Kidney capillary endothelial cell (primary cell): ENCODE data around the gene RBM19.

Experiments used
- DNase-seq: peaks from one replicate; pipeline ENCODE4 v3.0.0-alpha.2; 2018; ENCODE audit warnings: low spot score

The RBM19 gene

DNA sequence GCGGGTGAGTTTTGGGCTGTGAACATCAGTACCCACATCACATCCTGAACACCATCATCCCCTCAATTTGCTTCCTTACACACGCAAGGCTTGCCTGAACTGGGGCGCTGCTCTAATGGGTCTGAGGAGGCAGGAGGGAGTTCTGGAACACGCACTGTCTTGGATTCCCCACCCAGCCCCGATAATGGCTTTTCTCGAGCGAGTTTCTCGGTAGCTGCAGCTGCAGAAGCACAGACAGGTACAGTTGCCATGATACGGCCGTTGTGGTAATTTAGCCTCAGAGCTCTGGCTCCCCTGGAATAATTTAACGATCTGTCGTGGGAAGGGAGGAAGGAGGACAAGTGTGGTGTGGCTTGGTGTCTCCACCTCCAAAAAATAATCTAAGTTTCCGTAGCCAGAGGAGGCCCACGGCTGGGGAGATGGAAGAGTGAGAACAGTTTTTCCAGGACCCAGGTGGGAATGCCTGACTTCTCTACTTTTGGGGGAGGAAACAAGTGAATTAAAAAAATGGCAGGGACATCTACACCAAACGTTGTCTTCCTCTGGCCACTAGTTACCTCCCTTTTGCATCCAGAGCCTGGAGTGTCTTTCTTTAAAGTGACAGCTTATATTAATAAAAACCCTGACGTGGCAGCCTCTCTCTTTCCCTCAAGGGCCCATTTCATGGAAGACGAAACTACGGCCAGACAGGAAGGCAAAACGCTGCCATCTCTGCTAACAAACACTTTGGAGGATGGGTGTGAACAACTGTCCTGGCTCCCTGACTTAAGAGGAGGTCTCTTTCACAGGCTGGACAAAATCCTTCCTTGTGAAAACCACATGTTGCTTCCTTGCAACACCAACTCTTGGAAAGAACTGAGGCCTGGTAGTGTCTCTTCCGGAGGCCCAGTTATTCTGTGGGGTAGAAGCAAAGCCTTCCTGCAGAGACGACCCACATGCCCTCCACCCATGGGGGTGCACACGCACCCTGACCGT lies 84.8 kb downstream of the RBM19 start:
- DNase-seq = no peak

DNA sequence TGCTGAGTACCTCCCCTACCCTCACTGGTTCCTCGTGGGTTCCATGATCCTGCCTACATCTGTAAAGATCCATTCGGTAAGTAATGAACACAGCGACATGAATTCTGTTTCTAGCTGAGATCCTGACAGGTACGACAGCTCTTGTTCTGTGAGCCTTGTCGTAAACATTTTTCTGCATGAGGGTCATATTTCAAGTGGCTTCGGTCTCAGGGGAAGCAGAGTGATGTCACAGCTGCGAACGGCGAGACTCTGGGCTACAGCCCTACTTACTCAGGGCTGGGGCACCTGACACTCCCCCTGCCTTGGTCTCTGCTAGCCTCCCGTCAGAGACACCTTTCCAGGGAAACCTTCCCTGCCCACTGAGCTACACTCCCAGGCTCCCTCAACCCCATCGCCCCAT lies 85.8 kb downstream of the RBM19 start:
- DNase-seq = no peak

DNA sequence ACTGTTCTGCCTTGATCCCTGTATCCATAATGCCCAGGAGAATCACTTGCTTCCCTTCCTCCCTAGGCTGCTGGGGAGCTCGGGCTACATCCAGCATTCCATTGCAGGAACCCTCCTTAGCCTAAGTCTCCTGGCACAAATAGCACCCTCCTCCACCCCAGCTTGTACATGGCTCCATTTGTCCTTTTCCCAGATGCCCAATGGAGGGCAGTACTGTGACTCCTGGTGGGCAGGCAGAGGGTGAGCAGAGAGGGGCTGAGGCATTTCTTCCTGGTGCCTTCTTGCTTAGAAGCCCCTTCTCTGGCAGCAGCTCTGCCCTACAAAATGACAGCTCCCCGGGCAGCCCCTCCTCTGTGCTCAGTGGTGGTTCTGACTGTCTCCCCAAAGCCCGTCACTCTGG lies 86.5 kb downstream of the RBM19 start:
- DNase-seq = no peak

DNA sequence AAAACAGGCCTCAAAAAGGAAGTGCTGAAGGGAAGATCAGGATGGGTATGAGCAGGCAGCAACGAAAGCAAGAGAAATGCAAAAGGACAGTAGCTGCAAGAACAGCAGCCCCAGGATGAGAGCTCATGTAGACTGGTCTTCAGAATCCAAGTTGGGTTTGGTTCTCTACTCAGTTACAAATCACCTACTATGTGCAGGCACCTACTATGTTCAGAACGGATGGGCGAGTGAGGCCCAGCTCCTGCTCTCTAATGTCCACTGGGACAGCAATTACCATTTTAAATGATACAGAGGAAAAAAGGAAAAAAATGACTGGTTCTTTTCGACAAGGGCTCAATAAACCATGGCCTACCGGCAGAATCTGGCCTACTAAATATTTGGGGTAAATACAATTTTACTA lies 88.5 kb downstream of the RBM19 start:
- DNase-seq = no peak

DNA sequence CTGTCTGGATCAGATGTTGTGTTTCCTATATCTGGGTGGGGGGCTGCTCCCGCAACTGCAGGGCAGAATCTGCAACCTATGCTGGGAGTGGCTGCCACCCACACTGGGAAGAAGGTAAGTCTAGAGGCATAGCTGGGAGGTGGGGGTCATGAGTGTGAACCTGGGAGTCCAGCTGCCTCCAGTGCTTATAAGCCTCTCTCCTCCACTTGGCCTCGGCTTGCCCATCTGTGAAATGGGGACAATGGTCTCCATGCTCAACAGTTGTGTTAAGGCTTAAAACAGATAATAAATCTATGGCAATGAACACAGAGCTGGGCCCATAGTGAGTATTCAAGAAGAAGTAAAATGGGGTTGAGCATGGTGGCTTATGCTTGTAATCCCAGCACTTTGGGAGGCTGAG lies 90.0 kb downstream of the RBM19 start:
- no peak for DNase-seq

DNA sequence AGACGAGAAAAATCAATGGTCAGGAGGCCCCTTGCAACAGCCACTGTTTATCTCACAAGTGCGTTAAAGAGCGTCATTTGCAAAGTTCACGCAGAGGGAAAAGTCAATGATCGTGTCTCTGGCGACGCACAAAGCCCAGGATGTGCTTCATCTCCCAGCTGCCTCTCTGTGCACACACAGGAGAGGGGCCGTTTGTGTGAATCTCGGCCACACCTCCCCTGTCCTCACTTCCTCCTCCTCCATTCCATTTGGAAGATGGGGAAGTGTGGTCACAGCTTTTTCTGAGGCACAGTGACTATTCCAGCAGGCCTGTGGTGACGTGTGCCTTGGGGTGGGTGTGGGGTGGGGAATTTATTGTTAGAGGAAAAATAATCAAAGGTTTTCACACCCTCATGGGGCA lies 90.4 kb downstream of the RBM19 start:
- no peak for DNase-seq

DNA sequence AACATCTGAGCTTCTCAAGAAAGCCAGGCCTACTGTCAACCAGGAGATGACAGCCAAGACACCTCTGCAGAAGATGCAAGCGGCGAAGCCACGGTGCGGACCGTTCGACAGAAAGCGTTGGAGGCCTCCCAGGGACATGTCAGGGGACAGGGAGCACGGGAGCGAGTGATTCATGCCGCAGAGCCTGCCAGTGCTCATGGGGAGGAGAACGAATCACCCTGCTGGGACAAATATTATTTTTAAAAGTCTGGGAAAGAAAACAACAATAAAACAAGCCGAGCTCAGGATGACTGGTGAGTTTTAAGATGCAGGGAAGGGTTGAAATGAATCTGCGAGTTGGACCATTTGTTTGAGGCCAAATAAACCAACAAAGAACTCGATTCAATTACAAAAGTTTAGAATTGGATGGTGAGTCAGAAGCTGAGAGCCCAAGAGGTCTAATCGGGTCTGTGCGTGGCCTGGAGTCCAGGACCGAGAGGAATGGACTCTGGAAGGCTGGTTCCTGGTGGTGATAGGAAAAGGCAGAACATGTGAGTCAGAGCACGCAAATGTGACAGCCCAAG lies 91.0 kb downstream of the RBM19 start:
- no peak for DNase-seq

DNA sequence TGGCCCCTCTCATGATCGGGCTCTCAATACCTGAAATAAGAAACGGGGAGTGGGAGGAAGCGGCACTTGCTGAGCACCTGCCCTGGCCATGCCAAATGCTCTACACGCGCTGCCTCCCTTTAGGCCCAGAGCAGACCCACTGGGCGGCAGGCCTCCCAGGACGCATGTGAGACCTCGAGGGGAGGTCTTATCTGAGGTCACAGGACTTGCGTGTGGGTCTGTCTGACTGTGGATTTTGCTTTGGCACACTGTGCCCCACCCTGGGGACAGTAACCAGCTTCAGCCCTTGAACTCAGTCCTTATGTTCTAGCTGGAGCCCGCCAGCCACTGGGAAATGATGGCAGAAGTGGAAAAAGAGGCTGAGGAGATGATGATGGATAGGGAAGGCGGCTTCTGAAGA lies 91.8 kb downstream of the RBM19 start:
- DNase-seq = no peak

DNA sequence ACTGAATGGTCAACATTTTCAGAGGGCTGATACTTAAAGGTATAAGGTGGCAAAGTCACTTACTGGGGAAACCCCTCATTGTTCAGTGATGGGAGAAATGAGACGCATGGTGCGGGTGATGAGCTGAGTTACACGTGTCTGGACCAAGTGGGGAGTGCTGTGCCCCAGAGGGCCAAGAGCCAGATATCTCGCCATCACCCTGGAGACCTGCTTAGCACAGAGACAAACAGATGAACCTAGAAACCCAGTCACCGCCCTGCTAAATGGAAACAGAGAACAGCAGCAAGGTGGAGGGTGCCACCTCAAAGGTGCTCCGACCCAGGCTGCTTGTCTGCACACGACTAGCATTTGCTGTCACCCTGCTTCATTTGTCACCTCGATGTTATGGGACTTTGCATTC lies 92.4 kb downstream of the RBM19 start:
- no peak for DNase-seq

DNA sequence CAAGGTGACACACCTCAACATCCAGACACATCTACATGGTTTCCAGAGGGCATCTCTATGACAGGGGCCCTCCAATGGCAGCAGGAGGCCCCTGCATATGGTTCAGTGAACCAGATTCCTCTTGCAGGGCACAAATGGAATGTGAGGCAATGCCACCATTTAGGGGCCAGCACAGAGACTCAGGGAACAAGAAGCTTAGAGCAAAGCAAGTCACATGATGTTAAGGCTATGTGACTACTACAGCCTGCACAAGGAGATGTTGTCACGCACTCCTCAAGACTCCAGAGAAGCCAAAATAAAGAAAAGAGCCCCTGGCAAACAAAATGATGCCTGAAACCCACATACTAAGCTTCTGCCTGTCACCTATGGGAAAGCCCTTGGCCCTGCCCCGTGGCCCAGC lies 95.2 kb downstream of the RBM19 start:
- DNase-seq = no peak

DNA sequence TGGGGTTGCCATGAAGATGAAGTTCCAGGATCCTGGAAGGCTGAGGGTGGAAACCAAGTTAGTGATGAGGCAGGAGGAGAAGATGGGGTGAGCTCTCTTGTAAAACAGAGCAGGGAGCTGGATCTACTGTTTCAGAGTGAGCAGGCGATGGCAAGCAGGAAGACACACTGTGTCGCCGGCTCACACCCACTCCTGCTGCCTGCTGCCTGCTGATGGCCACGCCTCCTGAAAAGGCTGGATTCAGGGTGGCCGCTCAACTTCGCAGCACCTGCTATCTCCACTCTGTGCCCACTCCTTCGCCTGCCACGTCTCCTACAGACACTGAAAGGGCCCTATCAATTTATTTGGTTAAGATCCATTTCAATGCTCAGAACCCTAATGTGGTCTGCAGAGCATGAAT lies 96.1 kb downstream of the RBM19 start:
- DNase-seq = no peak

DNA sequence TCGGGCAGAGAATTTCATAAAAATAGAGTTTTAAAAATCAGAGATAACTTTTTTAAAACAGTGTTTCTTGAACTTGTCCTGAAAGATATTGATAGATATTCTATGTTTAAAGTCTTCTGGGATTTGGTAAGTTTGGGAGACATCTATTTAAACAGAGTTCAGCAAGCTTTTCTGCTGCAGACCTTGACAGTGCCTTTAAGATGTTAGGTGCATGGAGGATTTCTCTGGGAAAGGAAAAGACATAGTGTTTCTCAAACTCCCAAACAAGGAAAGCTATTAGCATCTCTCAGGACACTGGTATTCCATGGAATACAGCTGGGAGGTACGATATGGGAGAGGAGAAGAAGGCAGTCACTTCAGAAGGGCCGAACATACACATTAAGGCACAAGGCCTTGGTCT lies 97.8 kb downstream of the RBM19 start:
- no peak for DNase-seq

DNA sequence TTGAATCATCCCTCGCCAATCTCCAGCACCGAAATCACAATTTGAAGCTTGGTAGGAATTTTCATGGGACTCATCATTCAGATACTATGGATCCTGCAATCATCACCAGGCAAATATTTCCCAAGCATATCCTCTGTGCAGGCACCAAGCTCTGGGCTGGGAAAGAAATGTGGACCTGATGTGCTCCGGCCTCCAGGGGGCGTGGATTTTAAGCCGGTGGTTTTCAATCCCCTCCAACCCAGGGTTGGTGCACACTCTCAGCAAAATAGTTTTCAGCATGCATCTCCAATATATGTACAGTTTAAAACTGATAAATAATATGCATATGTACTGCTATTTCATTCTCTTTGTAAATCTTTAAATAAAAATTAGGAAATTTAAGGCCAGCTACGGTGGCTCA lies 98.9 kb downstream of the RBM19 start:
- DNase-seq = no peak

DNA sequence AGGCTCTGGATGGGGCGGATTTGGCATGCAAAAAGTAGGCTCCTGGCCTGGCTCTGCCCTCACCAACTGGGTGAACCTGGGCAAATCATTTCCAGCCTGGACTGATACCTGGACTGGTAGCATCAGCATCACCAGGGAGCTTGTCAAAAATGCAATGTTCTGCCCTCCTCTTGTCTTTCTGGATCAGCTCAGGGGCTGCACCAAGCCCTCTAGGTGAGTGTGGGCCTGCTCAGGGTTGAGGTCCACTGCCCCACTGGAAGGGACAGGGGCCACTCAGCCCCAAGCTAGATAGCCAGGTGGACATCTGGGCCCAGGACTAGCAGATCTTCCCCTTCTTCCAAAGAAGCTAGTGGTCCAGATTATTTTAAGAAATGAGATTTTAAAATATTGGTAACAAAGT lies 99.6 kb downstream of the RBM19 start:
- no peak for DNase-seq

DNA sequence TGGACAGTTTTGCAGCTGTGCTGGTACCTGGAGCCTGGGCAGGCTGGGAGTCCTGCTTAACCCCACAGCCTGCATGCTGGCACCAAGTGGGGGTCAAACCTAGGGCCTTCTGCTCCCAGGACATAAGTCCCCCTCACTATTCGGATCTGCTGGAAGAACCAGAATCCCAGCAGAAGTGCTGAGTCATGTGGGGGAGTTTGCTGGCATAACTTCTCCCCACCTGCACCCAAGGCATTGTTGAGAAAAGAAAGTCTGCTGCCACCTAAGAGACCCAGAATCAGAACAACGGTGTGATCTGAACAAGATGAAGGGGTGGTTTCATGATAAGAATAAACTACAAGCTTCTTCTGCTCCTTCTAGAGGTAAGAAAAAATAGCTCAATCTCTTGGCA lies 102.7 kb downstream of the RBM19 start:
- DNase-seq = no peak

DNA sequence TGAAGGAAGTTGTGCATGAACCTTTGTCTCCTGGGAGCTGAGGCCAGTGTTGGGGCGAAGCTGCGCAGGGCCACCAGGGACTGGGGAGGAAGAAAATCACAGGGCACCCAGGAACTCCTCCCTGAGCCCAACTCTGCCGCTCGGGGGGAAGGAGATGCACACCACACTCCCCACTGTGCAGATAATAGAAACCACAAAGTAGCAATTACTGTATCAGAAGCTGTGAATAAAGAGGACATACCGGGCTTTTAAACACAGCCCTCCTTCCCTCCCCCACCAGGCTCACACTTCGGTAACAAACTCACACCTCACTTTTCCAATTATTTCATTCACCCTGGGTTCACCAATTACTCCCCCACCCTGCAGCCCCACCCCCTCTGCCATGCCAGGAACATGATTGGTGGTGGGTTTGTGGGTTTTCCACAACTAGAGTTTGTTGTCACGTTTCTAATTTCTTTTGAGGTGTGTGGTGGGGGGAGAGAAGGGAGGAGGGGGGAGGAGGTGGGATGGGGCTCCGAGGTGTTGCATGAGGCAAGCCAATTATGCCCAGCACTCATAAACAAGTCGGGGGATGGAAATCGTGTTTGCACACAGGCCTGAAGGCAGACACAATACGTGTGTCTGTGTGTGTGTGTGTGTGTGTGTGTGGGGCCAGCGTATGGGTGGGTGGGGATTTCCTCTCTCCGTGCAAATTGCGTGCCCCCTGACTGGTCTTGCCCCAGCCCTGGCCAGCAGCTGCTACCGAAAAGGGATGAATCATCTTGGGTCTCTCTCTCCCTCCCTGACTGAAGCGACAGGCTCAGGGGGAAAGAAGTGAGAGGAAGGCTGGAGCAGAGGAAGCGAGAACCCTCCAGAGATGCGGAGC lies 103.3 kb downstream of the RBM19 start:
- peak; percentile 21 for DNase-seq

DNA sequence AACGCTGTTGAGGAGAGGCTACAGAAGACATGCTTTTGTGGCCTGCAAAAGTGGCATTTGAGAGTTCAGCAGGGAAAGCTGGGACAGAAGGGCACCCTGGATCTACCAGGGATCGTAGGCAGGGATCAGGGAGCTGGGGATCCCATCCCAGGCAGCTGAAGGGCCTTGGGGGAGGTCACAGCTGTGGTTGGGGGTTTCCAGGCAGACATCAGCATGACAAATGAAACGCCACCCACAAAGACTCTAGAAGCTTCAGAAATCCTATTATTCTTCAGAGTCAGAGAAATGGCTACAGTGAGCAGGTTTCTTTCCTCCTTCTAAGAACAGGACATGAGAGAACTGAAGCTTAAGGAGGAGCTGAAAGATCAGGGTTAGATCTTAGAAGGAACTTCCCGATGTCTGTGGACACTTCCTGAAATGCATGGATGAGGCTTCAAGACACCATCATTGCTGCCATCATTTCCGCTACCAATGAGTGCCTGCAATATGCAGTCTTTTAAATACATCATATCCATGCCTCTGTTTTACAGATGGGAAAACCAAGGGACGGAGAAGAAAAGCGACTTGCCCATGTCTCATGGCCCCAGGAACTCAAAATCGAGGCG lies 104.3 kb downstream of the RBM19 start:
- DNase-seq = no peak

DNA sequence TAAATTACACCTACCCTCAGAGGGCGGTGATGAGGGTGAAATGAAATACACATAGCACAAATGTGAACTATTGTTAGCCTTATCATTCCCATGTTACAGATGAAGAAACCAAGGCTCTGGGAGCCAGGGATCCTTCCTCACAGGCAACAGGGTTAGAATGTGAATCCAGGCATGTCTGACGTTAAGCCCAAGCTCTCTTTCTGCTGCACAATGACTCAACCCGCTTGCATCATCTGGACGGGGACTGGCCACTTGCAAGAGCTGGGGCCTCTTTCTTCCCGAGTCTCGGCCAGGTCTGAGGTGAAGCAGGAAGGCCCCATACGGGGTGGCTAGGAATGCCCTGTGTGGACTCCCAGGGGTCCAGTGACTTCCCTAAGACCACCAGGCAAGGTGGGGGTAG lies 105.2 kb downstream of the RBM19 start:
- DNase-seq = no peak

DNA sequence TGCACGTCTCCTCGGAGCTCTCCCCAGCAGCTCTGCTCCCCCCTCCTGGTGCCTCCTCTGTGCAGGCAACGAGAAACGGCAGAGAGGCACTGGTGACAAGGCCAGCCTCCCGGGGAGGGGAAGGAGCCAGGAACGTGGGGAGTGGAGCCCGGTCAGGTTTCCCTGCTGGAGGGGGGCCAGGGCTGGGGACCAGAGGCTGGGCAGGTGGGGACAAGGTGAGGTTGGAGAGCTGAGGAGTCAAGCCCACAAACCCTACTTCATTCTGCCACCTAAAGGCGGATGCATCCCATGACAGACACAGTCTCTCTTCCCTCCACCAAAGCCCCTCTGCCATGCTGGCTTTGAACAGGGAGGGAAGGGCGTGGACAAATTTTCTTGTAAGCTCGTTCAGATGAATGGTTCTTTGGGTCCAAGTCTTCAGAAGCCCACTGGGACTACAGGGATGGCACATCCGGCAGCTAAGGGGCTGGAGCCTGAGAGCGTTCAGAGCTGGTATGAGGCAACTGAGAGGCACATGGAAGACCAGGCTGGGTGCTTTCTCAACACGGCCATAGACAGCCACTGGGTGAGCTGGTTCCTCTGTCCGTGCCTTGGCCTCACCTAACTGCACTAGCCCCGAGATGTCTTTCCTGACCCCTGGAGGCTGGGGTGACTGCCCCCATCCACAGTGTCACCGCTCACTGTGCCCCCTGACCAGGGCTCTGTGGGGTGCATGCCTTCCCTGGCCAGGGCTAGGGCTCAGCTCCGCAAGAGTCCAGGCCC lies 105.9 kb downstream of the RBM19 start:
- no peak for DNase-seq

DNA sequence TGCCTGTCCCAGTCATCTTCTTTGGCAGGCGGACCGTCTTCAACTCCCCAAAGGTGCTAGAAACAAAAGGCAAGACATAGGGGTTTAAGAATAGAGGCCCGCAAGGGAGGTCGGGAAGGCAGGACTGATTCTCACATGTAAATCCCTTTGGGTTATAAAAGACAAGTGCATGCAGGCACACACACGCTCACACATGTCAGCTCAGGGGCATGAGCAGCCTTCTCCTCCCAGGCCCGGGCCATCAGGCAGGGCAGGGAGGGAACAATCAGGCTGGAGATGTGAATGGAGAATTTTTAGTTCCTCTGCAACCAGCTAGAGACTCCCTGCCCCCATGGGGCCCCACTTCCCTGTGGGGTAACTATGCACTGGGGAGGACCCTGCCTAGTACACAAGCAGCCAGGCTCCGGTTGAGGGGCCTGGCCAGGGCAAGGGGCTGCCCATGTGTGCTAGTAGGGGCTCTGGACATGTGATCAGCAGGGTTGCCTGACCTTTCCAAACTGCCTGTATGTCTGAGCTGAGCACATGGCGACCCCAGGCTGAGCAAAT lies 107.2 kb downstream of the RBM19 start:
- no peak for DNase-seq

DNA sequence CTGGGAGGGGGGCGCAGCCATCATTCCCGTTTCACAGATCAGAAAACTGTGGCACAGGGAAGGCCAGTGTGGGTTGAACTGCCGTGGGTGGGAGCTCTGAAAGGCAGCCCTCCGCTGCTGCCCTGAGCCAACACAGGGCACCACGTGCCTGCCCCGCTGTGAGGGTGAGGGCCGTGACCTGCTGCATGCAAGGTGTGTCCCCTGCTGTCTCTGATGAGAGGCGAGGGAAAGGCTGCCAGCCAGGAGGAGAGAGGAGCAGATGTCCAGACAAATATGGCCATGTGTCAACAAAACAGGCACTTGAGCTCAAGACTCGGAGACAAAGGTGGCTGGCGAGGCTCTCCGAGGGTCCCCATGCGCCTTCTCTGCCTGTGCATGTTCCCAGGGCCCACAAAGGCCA lies 108.8 kb downstream of the RBM19 start:
- DNase-seq = no peak
